Globus pallidus (tissue), 1 donor: Measurements from ENCODE around the gene ADAMTS3.

ENCODE experiments used
- DNase-seq: peaks from one replicate; pipeline ENCODE4 v3.0.0-alpha.2; 2015; ENCODE audit warnings: low spot score

ADAMTS3 gene

DNA sequence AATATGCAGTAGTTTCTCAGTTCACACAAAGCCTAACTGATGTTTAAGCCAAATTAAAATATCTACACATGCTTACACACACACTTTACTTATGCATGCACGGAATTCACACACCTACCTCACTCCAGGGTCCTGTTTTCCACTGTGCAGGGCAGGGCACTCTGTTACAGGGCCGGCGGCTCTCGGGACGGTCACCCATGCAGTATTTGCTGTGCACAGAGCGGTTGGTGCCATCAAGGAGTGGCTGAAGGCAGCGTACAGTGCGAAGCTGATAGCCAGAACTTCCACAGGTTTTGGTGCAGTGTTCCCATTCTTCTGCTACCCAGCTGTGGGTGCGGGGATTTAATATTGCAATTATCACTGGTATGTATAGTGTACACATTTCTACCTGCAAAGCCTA lies 278.3 kb downstream of the ADAMTS3 start:
- no peak for DNase-seq

- no peak for DNase-seq
Measured at GRCh38 chr4:72286910-72287309, 282.1 kb downstream of the ADAMTS3 start.

DNA sequence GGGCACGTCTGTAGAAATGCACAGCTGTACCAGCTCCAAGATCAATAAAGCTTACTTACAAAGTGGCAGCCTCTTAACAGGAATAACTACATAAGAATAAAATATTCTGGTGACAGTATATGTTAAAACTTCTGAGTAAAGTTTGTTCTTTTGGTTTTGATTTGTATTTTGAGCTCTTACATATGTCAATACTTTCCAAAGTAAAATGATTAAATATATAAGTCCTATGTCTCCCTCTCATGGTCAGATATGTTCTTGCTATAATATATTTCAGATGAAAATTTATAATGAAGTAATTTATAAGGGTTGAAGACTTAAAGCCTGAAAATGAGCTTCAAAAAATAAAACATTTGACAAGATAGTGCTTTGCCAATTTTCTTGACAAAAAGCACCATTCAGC lies 282.8 kb downstream of the ADAMTS3 start:
- no peak for DNase-seq

GRCh38 chr4:72283357-72283756 lies 285.7 kb downstream of the ADAMTS3 start:
- no peak for DNase-seq

DNA sequence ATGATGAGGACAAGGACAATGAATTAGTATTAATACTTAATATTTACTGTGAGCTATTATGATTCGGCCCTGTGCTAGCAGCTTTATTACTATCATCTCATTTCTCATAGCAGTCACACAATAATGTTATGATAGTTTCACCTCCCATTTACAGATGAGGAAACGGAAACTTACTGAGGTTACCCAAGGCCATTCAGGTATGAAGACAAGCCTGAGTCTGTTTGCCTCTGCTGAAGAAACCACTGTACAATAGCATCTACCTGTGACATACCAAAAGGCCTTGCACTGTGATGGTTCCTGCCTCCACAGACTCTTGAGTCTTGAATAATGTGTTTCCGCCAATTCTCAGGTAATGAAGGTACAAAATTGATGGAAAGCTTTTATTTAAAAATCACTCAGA lies 288.8 kb downstream of the ADAMTS3 start:
- no peak for DNase-seq

DNA sequence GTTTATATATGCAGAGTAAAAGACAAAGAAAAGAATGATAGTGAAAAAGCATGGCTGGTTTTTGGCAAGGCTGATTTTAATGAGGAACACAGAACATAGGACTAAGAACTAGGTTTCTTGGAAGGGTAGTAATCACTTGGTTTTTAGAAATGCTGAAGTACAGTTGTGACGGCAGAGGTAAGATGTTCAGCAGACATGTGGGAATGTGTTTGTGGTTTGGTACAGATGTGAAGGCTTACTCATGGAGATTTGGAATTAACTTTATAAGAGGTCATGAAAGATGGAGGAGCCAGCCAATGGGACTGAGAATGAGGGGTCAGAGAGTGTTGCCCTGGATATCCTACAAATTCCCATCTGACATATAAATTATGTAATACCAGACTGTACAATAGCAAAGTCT lies 293.6 kb downstream of the ADAMTS3 start:
- no peak for DNase-seq

GRCh38 chr4:72274251-72274650 lies 294.8 kb downstream of the ADAMTS3 start:
- no peak for DNase-seq

DNA sequence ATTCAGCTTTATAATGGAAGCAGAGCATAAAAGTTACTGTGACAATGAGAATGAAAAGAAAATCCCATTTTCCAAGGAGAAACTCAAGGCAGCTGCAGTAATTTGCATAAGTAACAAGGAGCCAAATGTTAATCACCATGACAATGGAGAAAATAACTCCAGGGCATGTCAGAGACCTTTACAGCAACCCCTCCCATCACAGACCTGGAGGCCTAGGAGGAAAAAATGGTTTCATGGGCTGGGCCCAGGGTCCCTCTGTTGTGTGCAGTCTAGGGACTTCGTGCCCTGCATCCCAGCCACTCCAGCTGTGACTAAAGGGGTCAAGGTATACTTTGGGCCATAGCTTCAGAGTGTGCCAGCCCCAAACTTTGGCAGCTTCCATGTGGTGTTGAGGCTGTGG lies 313.8 kb downstream of the ADAMTS3 start:
- DNase-seq: no peak

GRCh38 chr4:72243641-72244040 lies 325.4 kb downstream of the ADAMTS3 start:
- no peak for DNase-seq

GRCh38 chr4:72239487-72240116 lies 329.4 kb downstream of the ADAMTS3 start:
- no peak for DNase-seq
